ENCODE results near the gene SPEG. TPM values are rescaled to one million over a fixed set of nuclear protein-coding genes. Genes with fewer than 3 reads are reported as not detected.

SPEG gene
- total and polyA plus RNA-seq, 2 of the 13 experiments (the other 11 are each of a cell fraction or from before 2014, with no cell fraction given) = 0.18 to 0.24 TPM

DNA sequence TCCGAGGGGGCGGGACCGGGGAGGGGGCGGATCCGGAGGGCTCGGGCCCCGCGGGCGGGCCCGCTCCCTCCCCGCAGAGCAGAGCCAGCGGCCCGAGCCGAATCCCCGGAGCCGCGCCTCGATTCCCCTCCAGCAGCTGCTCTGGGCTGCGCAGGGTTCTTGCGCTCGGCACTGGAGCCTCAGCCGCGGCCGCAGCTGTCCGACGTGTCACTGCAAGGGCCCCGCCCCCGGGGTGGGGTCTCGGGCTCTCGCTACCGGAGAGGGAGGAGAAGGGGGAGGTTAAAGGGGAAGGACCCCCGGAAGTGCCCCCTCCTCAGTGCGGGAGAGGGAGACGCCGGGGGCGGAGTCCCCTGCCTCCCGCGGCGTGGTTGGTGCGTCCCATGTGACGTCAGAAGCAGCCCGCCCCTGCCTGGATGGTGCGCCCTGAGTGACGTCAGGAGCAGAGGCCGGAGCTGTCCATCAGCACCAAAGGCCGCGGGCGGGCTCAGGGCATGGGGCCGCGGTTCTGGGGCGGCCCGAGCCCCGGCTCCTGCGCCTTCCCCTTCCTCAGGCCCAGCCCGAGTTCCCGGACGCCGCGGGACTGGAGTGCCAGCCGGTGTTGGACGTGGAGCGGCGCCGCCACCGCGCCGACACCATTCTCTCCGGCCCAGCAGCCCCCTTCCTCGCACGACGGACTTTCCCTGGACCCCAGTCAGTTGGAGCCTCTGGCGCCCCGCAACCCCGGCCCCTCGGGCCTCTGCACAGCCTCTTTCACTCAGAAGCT lies 109.1 kb downstream of the SPEG start, which contains the start of the genes CHPF and TMEM198 (continued):
- TF ChIP-seq, protein P1, sequence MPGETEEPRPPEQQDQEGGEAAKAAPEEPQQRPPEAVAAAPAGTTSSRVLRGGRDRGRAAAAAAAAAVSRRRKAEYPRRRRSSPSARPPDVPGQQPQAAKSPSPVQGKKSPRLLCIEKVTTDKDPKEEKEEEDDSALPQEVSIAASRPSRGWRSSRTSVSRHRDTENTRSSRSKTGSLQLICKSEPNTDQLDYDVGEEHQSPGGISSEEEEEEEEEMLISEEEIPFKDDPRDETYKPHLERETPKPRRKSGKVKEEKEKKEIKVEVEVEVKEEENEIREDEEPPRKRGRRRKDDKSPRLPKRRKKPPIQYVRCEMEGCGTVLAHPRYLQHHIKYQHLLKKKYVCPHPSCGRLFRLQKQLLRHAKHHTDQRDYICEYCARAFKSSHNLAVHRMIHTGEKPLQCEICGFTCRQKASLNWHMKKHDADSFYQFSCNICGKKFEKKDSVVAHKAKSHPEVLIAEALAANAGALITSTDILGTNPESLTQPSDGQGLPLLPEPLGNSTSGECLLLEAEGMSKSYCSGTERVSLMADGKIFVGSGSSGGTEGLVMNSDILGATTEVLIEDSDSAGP (CRISPR knock-in tag; IDR thresholded peaks at IDR 0.05; ENCODE audit: borderline replicate concordance) = peak; percentile 99
- no peak for TF ChIP-seq ZNF121 (CRISPR knock-in tag; IDR thresholded peaks at IDR 0.05)
- no peak for TF ChIP-seq ZBTB8A (CRISPR knock-in tag; IDR thresholded peaks at IDR 0.05; ENCODE audit: borderline replicate concordance, low read depth)
- peak; percentile 70 for TF ChIP-seq PHF8 (CRISPR knock-in tag; IDR thresholded peaks at IDR 0.05)
- TF ChIP-seq, protein P2, sequence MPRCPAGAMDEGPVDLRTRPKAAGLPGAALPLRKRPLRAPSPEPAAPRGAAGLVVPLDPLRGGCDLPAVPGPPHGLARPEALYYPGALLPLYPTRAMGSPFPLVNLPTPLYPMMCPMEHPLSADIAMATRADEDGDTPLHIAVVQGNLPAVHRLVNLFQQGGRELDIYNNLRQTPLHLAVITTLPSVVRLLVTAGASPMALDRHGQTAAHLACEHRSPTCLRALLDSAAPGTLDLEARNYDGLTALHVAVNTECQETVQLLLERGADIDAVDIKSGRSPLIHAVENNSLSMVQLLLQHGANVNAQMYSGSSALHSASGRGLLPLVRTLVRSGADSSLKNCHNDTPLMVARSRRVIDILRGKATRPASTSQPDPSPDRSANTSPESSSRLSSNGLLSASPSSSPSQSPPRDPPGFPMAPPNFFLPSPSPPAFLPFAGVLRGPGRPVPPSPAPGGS (CRISPR knock-in tag; IDR thresholded peaks at IDR 0.05) = peak; percentile 88
- peak; percentile 75; the same call in 1 of the 2 replicates for TF ChIP-seq ZNF772 (CRISPR knock-in tag; IDR thresholded peaks at IDR 0.05)
- peak; percentile 88 for TF ChIP-seq ZNF878 (CRISPR knock-in tag; IDR thresholded peaks at IDR 0.05)
- TF ChIP-seq, protein P3, sequence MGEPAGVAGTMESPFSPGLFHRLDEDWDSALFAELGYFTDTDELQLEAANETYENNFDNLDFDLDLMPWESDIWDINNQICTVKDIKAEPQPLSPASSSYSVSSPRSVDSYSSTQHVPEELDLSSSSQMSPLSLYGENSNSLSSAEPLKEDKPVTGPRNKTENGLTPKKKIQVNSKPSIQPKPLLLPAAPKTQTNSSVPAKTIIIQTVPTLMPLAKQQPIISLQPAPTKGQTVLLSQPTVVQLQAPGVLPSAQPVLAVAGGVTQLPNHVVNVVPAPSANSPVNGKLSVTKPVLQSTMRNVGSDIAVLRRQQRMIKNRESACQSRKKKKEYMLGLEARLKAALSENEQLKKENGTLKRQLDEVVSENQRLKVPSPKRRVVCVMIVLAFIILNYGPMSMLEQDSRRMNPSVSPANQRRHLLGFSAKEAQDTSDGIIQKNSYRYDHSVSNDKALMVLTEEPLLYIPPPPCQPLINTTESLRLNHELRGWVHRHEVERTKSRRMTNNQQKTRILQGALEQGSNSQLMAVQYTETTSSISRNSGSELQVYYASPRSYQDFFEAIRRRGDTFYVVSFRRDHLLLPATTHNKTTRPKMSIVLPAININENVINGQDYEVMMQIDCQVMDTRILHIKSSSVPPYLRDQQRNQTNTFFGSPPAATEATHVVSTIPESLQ (CRISPR knock-in tag; conservative IDR thresholded peaks at IDR 0.05) = no peak
- TF ChIP-seq, protein P4, sequence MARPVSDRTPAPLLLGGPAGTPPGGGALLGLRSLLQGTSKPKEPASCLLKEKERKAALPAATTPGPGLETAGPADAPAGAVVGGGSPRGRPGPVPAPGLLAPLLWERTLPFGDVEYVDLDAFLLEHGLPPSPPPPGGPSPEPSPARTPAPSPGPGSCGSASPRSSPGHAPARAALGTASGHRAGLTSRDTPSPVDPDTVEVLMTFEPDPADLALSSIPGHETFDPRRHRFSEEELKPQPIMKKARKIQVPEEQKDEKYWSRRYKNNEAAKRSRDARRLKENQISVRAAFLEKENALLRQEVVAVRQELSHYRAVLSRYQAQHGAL (CRISPR knock-in tag; IDR thresholded peaks at IDR 0.05; ENCODE audit: not compliant biosample characterization) = peak; percentile 79
- TF ChIP-seq, protein P5, sequence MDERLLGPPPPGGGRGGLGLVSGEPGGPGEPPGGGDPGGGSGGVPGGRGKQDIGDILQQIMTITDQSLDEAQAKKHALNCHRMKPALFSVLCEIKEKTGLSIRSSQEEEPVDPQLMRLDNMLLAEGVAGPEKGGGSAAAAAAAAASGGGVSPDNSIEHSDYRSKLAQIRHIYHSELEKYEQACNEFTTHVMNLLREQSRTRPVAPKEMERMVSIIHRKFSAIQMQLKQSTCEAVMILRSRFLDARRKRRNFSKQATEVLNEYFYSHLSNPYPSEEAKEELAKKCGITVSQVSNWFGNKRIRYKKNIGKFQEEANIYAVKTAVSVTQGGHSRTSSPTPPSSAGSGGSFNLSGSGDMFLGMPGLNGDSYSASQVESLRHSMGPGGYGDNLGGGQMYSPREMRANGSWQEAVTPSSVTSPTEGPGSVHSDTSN (CRISPR knock-in tag; IDR thresholded peaks at IDR 0.05) = peak; percentile 81
- 0 out of 2 replicates have a peak, but pooled peaks have one; percentile 85 for TF ChIP-seq ZNF766 (CRISPR knock-in tag; IDR thresholded peaks at IDR 0.05; ENCODE audit: borderline replicate concordance)
- peak; percentile 87; the same call in 1 of the 2 replicates for TF ChIP-seq ZSCAN12 (CRISPR knock-in tag; IDR thresholded peaks at IDR 0.05)
- peak; percentile 82; the same call in 1 of the 2 replicates for TF ChIP-seq ZNF776 (CRISPR knock-in tag; IDR thresholded peaks at IDR 0.05)
- peak; percentile 92 for TF ChIP-seq HNRNPLL (IDR thresholded peaks at IDR 0.05; ENCODE audit: low read depth, low read length, poor library complexity, severe bottlenecking)
- TF ChIP-seq HDAC6 (IDR thresholded peaks at IDR 0.05; ENCODE audit: low read depth, low read length) = no peak
- TF ChIP-seq ARNT (IDR thresholded peaks at IDR 0.05) = no peak
- peak; percentile 62 for TF ChIP-seq MTF1 (CRISPR knock-in tag; IDR thresholded peaks at IDR 0.05)
- peak; percentile 74 for TF ChIP-seq ZNF263 (CRISPR knock-in tag; IDR thresholded peaks at IDR 0.05)
- TF ChIP-seq POLR2AphosphoS2 (IDR thresholded peaks at IDR 0.05; ENCODE audit: low read depth, low read length) = no peak
- no peak for TF ChIP-seq ZNF75D (CRISPR knock-in tag; IDR thresholded peaks at IDR 0.05; ENCODE audit: borderline replicate concordance)
